HEK293 (cell line): ENCODE data around the gene PRELID1.
A peak's percentile ranks its signal among the peaks of the same experiment; 100 is the strongest.

ENCODE experiments used
- ATF2 ChIP-seq: fragments of 450-650 bp; formaldehyde crosslinking; IDR thresholded peaks from 2 replicates; pipeline ENCODE4 v1.5.1; 2016; ENCODE audit warnings: missing biosample characterization, missing genetic modification characterization, low read depth
- BCL11B ChIP-seq: fragments of 450-650 bp; formaldehyde crosslinking; IDR thresholded peaks from 2 replicates; pipeline ENCODE4 v1.5.1; 2016; ENCODE audit warnings: low read depth, missing biosample characterization, missing genetic modification characterization
- GLIS2 ChIP-seq: fragments of 450-650 bp; formaldehyde crosslinking; IDR thresholded peaks from 2 replicates; pipeline ENCODE4 v1.5.1; 2016; ENCODE audit warnings: missing biosample characterization, missing genetic modification characterization
- KLF7 ChIP-seq: fragments of 450-650 bp; formaldehyde crosslinking; IDR thresholded peaks from 2 replicates; pipeline ENCODE4 v1.5.1; 2016; ENCODE audit warnings: missing biosample characterization, missing genetic modification characterization, borderline replicate concordance
- KLF8 ChIP-seq: fragments of 450-650 bp; formaldehyde crosslinking; IDR thresholded peaks from 2 replicates; pipeline ENCODE4 v1.5.1; 2016; ENCODE audit warnings: missing biosample characterization, missing genetic modification characterization
- MZF1 ChIP-seq: fragments of 450-650 bp; formaldehyde crosslinking; IDR thresholded peaks from 2 replicates; pipeline ENCODE4 v1.5.1; 2017; ENCODE audit warnings: missing biosample characterization, missing genetic modification characterization, borderline replicate concordance
- RBAK ChIP-seq: fragments of 450-650 bp; formaldehyde crosslinking; IDR thresholded peaks from 2 replicates; pipeline ENCODE4 v1.5.1; 2016; ENCODE audit warnings: missing biosample characterization, missing genetic modification characterization
- SP7 ChIP-seq: fragments of 450-650 bp; formaldehyde crosslinking; IDR thresholded peaks from 2 replicates; pipeline ENCODE4 v1.5.1; 2016; ENCODE audit warnings: missing biosample characterization, missing genetic modification characterization
- TRIM28 ChIP-seq: IDR thresholded peaks from 2 replicates; pipeline ENCODE4 v1.6.1; 2011; ENCODE audit warnings: low read length, control low read depth, borderline replicate concordance
- YY1 ChIP-seq: fragments of 450-650 bp; formaldehyde crosslinking; IDR thresholded peaks from 2 replicates; pipeline ENCODE4 v1.5.1; 2018; ENCODE audit warnings: missing biosample characterization, missing genetic modification characterization
- ZBTB11 ChIP-seq: fragments of 450-650 bp; formaldehyde crosslinking; conservative IDR thresholded peaks from 2 replicates; pipeline ENCODE4 v1.5.1; 2016; ENCODE audit warnings: low read depth, missing biosample characterization, missing genetic modification characterization
- ZBTB17 ChIP-seq: fragments of 450-650 bp; formaldehyde crosslinking; IDR thresholded peaks from 2 replicates; pipeline ENCODE4 v1.5.1; 2016; ENCODE audit warnings: missing biosample characterization, missing genetic modification characterization
- ZBTB21 ChIP-seq: fragments of 450-650 bp; formaldehyde crosslinking; IDR thresholded peaks from 2 replicates; pipeline ENCODE4 v1.5.1; 2017; ENCODE audit warnings: missing biosample characterization, missing genetic modification characterization
- ZBTB48 ChIP-seq: fragments of 450-650 bp; formaldehyde crosslinking; IDR thresholded peaks from 2 replicates; pipeline ENCODE4 v1.5.1; 2016; ENCODE audit warnings: missing biosample characterization, missing genetic modification characterization
- ZBTB8A ChIP-seq: fragments of 450-650 bp; formaldehyde crosslinking; IDR thresholded peaks from 2 replicates; pipeline ENCODE4 v1.5.1; 2016; ENCODE audit warnings: missing biosample characterization, missing genetic modification characterization
- ZNF114 ChIP-seq: fragments of 450-650 bp; formaldehyde crosslinking; IDR thresholded peaks from 2 replicates; pipeline ENCODE4 v1.5.0; 2017; ENCODE audit warnings: missing biosample characterization, missing genetic modification characterization
- ZNF132 ChIP-seq: fragments of 450-650 bp; formaldehyde crosslinking; IDR thresholded peaks from 2 replicates; pipeline ENCODE4 v1.5.1; 2017; ENCODE audit warnings: missing biosample characterization, missing genetic modification characterization, borderline replicate concordance
- ZNF140 ChIP-seq: fragments of 450-650 bp; formaldehyde crosslinking; IDR thresholded peaks from 2 replicates; pipeline ENCODE4 v1.5.1; 2016; ENCODE audit warnings: missing biosample characterization, missing genetic modification characterization
- ZNF157 ChIP-seq: fragments of 450-650 bp; formaldehyde crosslinking; IDR thresholded peaks from 2 replicates; pipeline ENCODE4 v1.5.1; 2016; ENCODE audit warnings: missing biosample characterization, missing genetic modification characterization
- ZNF24 ChIP-seq: fragments of 450-650 bp; formaldehyde crosslinking; IDR thresholded peaks from 2 replicates; pipeline ENCODE4 v1.5.1; 2016; ENCODE audit warnings: missing biosample characterization, missing genetic modification characterization
- ZNF274 ChIP-seq, 2 experiments: fragments of 200-500 bp in 1 of 2; fragments of 450-650 bp in 1 of 2; sonication (Bioruptor generic) in 1 of 2; formaldehyde crosslinking in 1 of 2; IDR thresholded peaks; 2 replicates each; pipeline versions ENCODE4 v1.5.1 to v1.6.1; 2014 to 2016; ENCODE audit warnings: borderline replicate concordance in 1 of 2, inconsistent platforms in 1 of 2, low read length in 1 of 2, missing biosample characterization in 1 of 2, missing genetic modification characterization in 1 of 2
- ZNF423 ChIP-seq: fragments of 450-650 bp; formaldehyde crosslinking; IDR thresholded peaks from 2 replicates; pipeline ENCODE4 v1.5.1; 2016; ENCODE audit warnings: missing biosample characterization, missing genetic modification characterization
- ZNF600 ChIP-seq: fragments of 450-650 bp; formaldehyde crosslinking; IDR thresholded peaks from 2 replicates; pipeline ENCODE4 v1.5.1; 2016; ENCODE audit warnings: missing biosample characterization, missing genetic modification characterization
- ZNF658 ChIP-seq: fragments of 450-650 bp; formaldehyde crosslinking; IDR thresholded peaks from 2 replicates; pipeline ENCODE4; 2016; ENCODE audit warnings: missing biosample characterization, missing genetic modification characterization
- ZNF677 ChIP-seq: fragments of 450-650 bp; IDR thresholded peaks from 2 replicates; pipeline ENCODE4 v1.5.0; 2018; ENCODE audit warnings: missing biosample characterization, mild to moderate bottlenecking, missing genetic modification characterization, moderate library complexity
- ZNF747 ChIP-seq: fragments of 450-650 bp; formaldehyde crosslinking; IDR thresholded peaks from 2 replicates; pipeline ENCODE4 v1.5.1; 2016; ENCODE audit warnings: missing biosample characterization, missing genetic modification characterization
- ZNF830 ChIP-seq: fragments of 450-650 bp; IDR thresholded peaks from 2 replicates; pipeline ENCODE4 v1.5.0; 2018; ENCODE audit warnings: missing biosample characterization, missing genetic modification characterization, low read depth, mild to moderate bottlenecking, moderate library complexity
- ZNF837 ChIP-seq: fragments of 450-650 bp; formaldehyde crosslinking; IDR thresholded peaks from 2 replicates; pipeline ENCODE4 v1.5.1; 2016; ENCODE audit warnings: missing biosample characterization, missing genetic modification characterization
- ZXDB ChIP-seq: fragments of 450-650 bp; formaldehyde crosslinking; IDR thresholded peaks from 2 replicates; pipeline ENCODE4 v1.5.1; 2016; ENCODE audit warnings: missing biosample characterization, missing genetic modification characterization
- TF ChIP-seq, protein P1 (sequence below): fragments of 450-650 bp; formaldehyde crosslinking; optimal IDR thresholded peaks from 2 replicates; pipeline ENCODE3; 2016; ENCODE audit warnings: missing biosample characterization, mild to moderate bottlenecking, missing genetic modification characterization
- TF ChIP-seq, protein P2 (sequence below): fragments of 450-650 bp; formaldehyde crosslinking; IDR thresholded peaks from 2 replicates; pipeline ENCODE4 v1.5.0; 2017; ENCODE audit warnings: missing biosample characterization, missing genetic modification characterization, borderline replicate concordance

PRELID1 gene

DNA sequence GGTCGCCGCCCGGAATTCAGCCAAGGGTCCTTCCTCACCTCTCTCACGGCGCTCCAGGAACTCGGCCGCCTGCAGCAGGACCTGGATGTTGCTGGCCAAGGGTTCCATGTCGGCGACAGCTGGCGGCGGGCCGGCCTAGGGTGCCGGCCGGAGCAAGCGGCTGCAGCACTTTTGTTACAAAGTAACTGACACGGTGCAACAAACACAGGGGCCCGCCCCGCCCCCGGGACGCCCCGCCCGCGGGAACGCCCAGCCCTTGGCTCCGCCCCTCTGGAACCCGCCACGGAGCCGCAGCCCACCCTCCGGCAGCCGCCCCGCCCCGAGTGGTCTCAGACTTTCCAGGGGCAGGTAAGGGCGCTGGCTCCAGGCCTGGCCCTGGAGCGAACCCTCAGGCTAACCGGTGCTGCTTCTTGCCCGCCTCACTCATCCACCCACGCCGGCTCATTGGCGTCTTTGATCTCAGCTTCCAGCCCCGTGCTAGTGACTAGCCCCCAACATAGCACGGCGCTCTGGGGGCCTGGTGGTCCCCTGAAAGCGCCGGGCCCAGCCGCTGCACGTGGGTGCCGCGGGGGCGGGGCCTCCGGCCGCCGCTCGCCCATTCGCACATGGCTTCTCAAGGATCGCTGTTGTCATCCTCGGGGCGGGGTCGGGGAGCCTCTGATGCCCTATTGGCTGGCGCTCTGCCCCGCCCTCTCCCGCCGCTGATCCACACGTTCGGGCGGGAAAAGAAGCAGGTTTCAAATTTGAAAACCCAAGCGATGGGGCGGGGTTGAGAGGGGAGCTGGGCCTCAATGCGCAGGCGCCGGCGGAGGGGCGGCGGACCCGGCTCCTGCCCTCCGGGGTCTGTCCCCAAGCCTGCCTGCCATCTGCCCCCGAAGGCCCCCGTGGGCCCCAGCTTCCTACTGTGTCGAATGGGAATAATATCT lies 8.4 kb downstream of the PRELID1 start, which contains the start of gene MXD3 (continued):
- TF ChIP-seq ZBTB48 (tag by site-specific recombination) (peak; percentile 90), ZBTB8A (tag by site-specific recombination) (peak; percentile 33; the same call in 1 of the 2 replicates), ZNF140 (tag by site-specific recombination) (no peak), MZF1 (tag by site-specific recombination) (no peak), RBAK (no peak), SP7 (tag by site-specific recombination) (peak; percentile 64; the same call in 1 of the 2 replicates), ZNF114 (tag by site-specific recombination) (no peak), ATF2 (tag by site-specific recombination) (peak; percentile 40), ZBTB17 (tag by site-specific recombination) (no peak; the same call in none of the 2 replicates), TRIM28 (no peak), ZNF658 (no peak), ZNF677 (tag by site-specific recombination) (no peak), ZXDB (tag by site-specific recombination) (peak; percentile 100), ZNF157 (tag by site-specific recombination) (no peak), ZNF132 (tag by site-specific recombination) (no peak), ZNF274 (IDR thresholded peaks at IDR 0.05; ENCODE audit: low read length) (no peak), ZNF274 (tag by site-specific recombination; IDR thresholded peaks at IDR 0.05; ENCODE audit: borderline replicate concordance) (no peak), ZNF423 (peak; percentile 18; the same call in 1 of the 2 replicates), YY1 (tag by site-specific recombination) (no peak), ZNF837 (no peak), ZBTB11 (peak; percentile 89), ZNF24 (tag by site-specific recombination) (peak; percentile 64; the same call in 1 of the 2 replicates), GLIS2 (tag by site-specific recombination) (peak; percentile 100), ZNF830 (tag by site-specific recombination) (no peak), ZNF747 (tag by site-specific recombination) (no peak), ZBTB21 (tag by site-specific recombination) (no peak), KLF7 (peak; percentile 82; the same call in 1 of the 2 replicates), ZNF600 (peak; percentile 18; the same call in 1 of the 2 replicates), BCL11B (tag by site-specific recombination) (peak; percentile 75; the same call in 1 of the 2 replicates), KLF8 (tag by site-specific recombination) (peak; percentile 92; the same call in 1 of the 2 replicates)
- TF ChIP-seq, protein P1, sequence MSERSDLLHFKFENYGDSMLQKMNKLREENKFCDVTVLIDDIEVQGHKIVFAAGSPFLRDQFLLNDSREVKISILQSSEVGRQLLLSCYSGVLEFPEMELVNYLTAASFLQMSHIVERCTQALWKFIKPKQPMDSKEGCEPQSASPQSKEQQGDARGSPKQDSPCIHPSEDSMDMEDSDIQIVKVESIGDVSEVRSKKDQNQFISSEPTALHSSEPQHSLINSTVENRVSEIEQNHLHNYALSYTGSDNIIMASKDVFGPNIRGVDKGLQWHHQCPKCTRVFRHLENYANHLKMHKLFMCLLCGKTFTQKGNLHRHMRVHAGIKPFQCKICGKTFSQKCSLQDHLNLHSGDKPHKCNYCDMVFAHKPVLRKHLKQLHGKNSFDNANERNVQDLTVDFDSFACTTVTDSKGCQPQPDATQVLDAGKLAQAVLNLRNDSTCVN (tag by site-specific recombination), result peak; percentile 41
- TF ChIP-seq, protein P2, sequence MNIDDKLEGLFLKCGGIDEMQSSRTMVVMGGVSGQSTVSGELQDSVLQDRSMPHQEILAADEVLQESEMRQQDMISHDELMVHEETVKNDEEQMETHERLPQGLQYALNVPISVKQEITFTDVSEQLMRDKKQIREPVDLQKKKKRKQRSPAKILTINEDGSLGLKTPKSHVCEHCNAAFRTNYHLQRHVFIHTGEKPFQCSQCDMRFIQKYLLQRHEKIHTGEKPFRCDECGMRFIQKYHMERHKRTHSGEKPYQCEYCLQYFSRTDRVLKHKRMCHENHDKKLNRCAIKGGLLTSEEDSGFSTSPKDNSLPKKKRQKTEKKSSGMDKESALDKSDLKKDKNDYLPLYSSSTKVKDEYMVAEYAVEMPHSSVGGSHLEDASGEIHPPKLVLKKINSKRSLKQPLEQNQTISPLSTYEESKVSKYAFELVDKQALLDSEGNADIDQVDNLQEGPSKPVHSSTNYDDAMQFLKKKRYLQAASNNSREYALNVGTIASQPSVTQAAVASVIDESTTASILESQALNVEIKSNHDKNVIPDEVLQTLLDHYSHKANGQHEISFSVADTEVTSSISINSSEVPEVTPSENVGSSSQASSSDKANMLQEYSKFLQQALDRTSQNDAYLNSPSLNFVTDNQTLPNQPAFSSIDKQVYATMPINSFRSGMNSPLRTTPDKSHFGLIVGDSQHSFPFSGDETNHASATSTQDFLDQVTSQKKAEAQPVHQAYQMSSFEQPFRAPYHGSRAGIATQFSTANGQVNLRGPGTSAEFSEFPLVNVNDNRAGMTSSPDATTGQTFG (tag by site-specific recombination), result no peak
